KMS-11 (cell line): ENCODE data around the gene LXN.
"Not testable (repeated sequence)": the region's sequence is repeated elsewhere in the genome, so short reads cannot be mapped to it uniquely, and the experiment has no call there.

Experiments
- H2AFZ ChIP-seq: fragments of 200-600 bp; sonication (generic); 2 replicates; pipeline ENCODE4 v1.6.1; 2016; ENCODE audit warnings: antibody characterized with exemption, mixed run types, low read depth
- H3K27ac ChIP-seq: fragments of 200-600 bp; sonication (generic); 2 replicates; pipeline ENCODE4 v1.6.1; 2016; ENCODE audit warnings: mild to moderate bottlenecking, mixed run types
- H3K27me3 ChIP-seq: fragments of 200-600 bp; sonication (generic); 2 replicates; pipeline ENCODE4 v1.6.1; 2017; ENCODE audit warnings: mild to moderate bottlenecking, low read depth, mixed run types, moderate library complexity; ENCODE audit not compliant: insufficient read depth
- H3K36me3 ChIP-seq: fragments of 200-600 bp; sonication (generic); 2 replicates; pipeline ENCODE4 v1.6.1; 2017; ENCODE audit warnings: mild to moderate bottlenecking, mixed run types; ENCODE audit not compliant: insufficient read depth
- H3K4me1 ChIP-seq: fragments of 200-600 bp; sonication (generic); 2 replicates; pipeline ENCODE4 v1.6.1; 2016; ENCODE audit warnings: mild to moderate bottlenecking, low read depth, mixed run types; ENCODE audit not compliant: poor library complexity, severe bottlenecking
- H3K4me2 ChIP-seq: fragments of 200-600 bp; sonication (generic); 2 replicates; pipeline ENCODE4 v1.7.0; 2016; ENCODE audit warnings: mild to moderate bottlenecking, mixed run types
- H3K4me3 ChIP-seq: fragments of 200-600 bp; sonication (generic); IDR thresholded peaks from 2 replicates; pipeline ENCODE4 v1.6.1; 2017; ENCODE audit warnings: low read depth, low read length, mixed read lengths; ENCODE audit not compliant: insufficient read depth
- H3K79me2 ChIP-seq: fragments of 200-600 bp; sonication (generic); 2 replicates; pipeline ENCODE4 v1.6.1; 2016; ENCODE audit warnings: low read depth, mixed run types; ENCODE audit not compliant: insufficient read depth
- H3K9ac ChIP-seq: fragments of 200-600 bp; sonication (generic); 2 replicates; pipeline ENCODE4 v1.6.1; 2016; ENCODE audit warnings: mild to moderate bottlenecking, mixed run types
- H4K20me1 ChIP-seq: fragments of 200-600 bp; sonication (generic); 2 replicates; pipeline ENCODE4 v1.6.1; 2016; ENCODE audit warnings: mild to moderate bottlenecking, mixed run types; ENCODE audit not compliant: insufficient read depth
- CTCF ChIP-seq: fragments of 200-600 bp; sonication (generic); conservative IDR thresholded peaks from 2 replicates; pipeline ENCODE4 v1.6.1; 2017; ENCODE audit warnings: low read depth, mild to moderate bottlenecking, antibody characterized with exemption, low read length, moderate library complexity, mixed read lengths

The LXN gene

GRCh38 chr3:158700559-158700958, 28.1 kb upstream of the LXN start:
- Histone ChIP-seq H3K36me3 (no peaks in the 10 kb centered on the region), H3K4me1 (no peaks in the 10 kb centered on the region), H2AFZ (no peak overlapping the region), H3K4me3 (no peak overlapping the region), H3K4me2 (no peak overlapping the region), H3K9ac (no peak overlapping the region), H3K79me2 (no peaks in the 10 kb centered on the region), H4K20me1 (no peaks in the 10 kb centered on the region), H3K27me3 (no peaks in the 10 kb centered on the region), H3K27ac (no peak overlapping the region)
- TF ChIP-seq CTCF: no peak

GRCh38 chr3:158696618-158697017, 24.2 kb upstream of the LXN start:
- no peak overlapping the region for H3K4me2 ChIP-seq
- no peaks in the 10 kb centered on the region for H3K79me2 ChIP-seq
- no peak overlapping the region for H3K27ac ChIP-seq
- no peak overlapping the region for H3K4me3 ChIP-seq
- H3K27me3 ChIP-seq: no peaks in the 10 kb centered on the region
- no peaks in the 10 kb centered on the region for H4K20me1 ChIP-seq
- no peaks in the 10 kb centered on the region for H3K4me1 ChIP-seq
- TF ChIP-seq CTCF: no peak
- H3K36me3 ChIP-seq: no peaks in the 10 kb centered on the region
- no peak overlapping the region for H2AFZ ChIP-seq
- no peak overlapping the region for H3K9ac ChIP-seq

DNA sequence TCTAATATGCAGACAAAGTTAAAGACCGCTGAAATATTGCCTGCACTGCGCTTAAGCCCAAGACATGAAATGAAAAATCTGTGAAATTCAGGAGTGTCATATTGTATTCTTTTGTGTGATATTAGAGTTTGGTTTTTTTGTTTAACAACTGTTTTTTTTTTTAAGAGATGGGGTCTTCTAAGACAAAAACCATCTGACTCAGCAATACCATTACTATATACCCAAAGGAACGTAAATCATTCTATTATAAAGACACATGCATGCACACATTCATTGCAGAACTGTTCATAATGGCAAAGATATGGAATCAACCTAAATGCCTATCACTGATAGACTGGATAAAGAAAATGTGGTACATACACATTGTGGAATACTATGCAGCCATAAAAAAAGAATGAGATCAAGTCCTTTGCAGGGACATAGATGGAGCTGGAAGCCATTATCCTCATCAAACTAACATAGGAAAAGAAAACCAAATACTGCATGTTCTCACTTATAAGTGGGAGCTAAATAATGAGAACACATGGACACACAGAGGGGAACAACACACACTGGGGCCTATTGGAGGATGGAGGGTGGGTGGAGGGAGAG, 21.5 kb upstream of the LXN start:
- H3K36me3 ChIP-seq, H3K9ac ChIP-seq, H3K79me2 ChIP-seq, H4K20me1 ChIP-seq, H3K4me1 ChIP-seq, H3K4me2 ChIP-seq, H3K27me3 ChIP-seq, H3K4me3 ChIP-seq, H2AFZ ChIP-seq, H3K27ac ChIP-seq: not testable (repeated sequence)

DNA sequence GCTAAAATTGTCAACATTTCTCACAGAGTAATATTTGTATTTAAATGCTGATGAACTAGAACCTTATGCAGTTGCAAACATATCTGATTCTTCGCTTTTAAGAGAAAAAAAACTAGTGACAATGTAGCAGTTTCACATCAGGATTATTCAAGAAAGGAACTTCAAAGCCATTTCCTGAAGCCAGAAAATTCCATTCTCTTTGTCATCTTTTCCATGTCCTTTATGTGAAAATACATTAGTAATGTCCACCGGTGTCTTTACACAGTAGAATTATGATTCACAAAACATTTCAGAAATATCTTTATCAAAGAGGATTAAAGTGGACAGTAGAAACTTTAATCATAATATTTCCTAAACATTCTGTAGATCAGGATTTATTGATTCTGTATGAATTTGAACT, 12.7 kb upstream of the LXN start:
- H3K27me3 ChIP-seq: no peaks in the 10 kb centered on the region
- no peak overlapping the region for H3K4me2 ChIP-seq
- H3K27ac ChIP-seq: no peak overlapping the region
- no peaks in the 10 kb centered on the region for H3K4me1 ChIP-seq
- H3K36me3 ChIP-seq: no peaks in the 10 kb centered on the region
- no peaks in the 10 kb centered on the region for H4K20me1 ChIP-seq
- no peak overlapping the region for H3K4me3 ChIP-seq
- H2AFZ ChIP-seq: no peak overlapping the region
- H3K79me2 ChIP-seq: no peaks in the 10 kb centered on the region
- TF ChIP-seq CTCF: no peak
- H3K9ac ChIP-seq: no peak overlapping the region

DNA sequence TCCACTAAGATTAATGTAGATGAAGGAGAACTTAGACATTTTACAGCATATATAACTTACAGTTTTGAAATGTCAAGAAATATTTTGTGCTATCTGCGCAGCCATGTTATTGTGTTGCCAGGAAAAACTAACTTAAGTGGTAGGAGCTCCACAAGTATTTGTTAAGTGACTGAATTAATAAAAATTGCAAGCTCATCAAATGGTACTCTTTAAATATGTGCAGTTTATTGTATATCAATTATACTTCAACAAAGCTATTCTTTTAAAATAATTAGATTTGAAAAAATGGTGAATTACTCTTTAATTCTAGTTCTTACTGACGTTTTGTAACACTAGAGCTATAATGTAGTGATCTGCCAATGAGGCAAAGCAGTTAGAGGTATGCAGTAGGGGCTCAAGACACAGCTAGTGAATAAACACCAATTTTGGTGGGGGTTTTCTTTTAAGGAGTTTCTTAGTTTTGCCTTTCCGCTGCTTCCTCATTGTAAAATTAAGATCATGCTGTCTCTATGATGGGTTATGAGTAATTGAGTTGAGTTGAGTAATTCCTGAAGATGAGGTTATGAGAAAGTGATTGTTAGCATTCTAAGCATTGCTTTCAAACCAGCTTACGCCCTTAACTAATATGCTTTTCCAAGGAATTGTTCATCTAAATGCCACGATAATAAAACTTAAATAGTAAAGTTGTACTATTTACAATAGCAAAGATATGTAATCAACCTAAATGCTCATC, 10.9 kb upstream of the LXN start:
- Histone ChIP-seq H3K4me3 (no peak overlapping the region), H3K27me3 (no peaks in the 10 kb centered on the region), H3K4me2 (no peak overlapping the region), H3K27ac (no peak overlapping the region), H3K79me2 (no peaks in the 10 kb centered on the region), H4K20me1 (no peaks in the 10 kb centered on the region), H3K36me3 (no peaks in the 10 kb centered on the region), H2AFZ (no peak overlapping the region), H3K9ac (no peak overlapping the region), H3K4me1 (no peaks in the 10 kb centered on the region)
- TF ChIP-seq CTCF: no peak
